Gastroesophageal sphincter (tissue), 4 donors: ENCODE data around the gene OTP. TPM values are rescaled to one million over a fixed set of nuclear protein-coding genes. Genes with fewer than 3 reads are reported as not detected.

Experiments used
- ATAC-seq: fragments of 150-250 bp; one replicate; pipeline ENCODE4 v1.9.1; 2016; ENCODE audit warnings: mild to moderate bottlenecking, moderate library complexity
- H3K27ac ChIP-seq, 4 donors: fragments of 200-600 bp; sonication (generic) in 3 of 4; 1 replicate in 3 of 4; 2 replicates in 1 of 4; pipeline ENCODE4 v1.5.1; 2016 to 2019
- H3K27me3 ChIP-seq: fragments of 200-600 bp; sonication (generic); one replicate; pipeline ENCODE4 v1.5.1; 2019
- H3K36me3 ChIP-seq, 2 donors: fragments of 200-600 bp; sonication (generic); one replicate each; pipeline ENCODE4 v1.5.1; 2019; ENCODE audit warnings: control low read depth in 1 of 2
- H3K4me1 ChIP-seq, 3 donors: fragments of 200-600 bp; sonication (generic); 1 replicate in 2 of 3; 2 replicates in 1 of 3; pipeline ENCODE4 v1.5.1; 2016 to 2019; ENCODE audit warnings: control low read depth in 2 of 3
- H3K4me3 ChIP-seq, 2 donors: fragments of 200-600 bp; sonication (generic); one replicate each; pipeline ENCODE4 v1.5.1; 2019; ENCODE audit warnings: mild to moderate bottlenecking in 1 of 2, moderate library complexity in 1 of 2
- H3K9me3 ChIP-seq, 3 donors: fragments of 200-600 bp; sonication (generic); one replicate each; pipeline ENCODE4 v1.5.1; 2017 to 2019; ENCODE audit warnings: control low read depth in 2 of 3
- EP300 ChIP-seq: sonication (generic); formaldehyde crosslinking; IDR thresholded peaks from one replicate; pipeline ENCODE4 v1.6.1; 2017; ENCODE audit warnings: antibody characterized with exemption, mild to moderate bottlenecking
- POLR2A ChIP-seq, 2 donors: fragments of 450-650 bp; IDR thresholded peaks; one replicate each; pipeline ENCODE4 v1.6.1; 2017; ENCODE audit warnings: antibody characterized with exemption in 2 of 2, mild to moderate bottlenecking in 2 of 2, moderate library complexity in 1 of 2
- POLR2AphosphoS5 ChIP-seq: sonication (generic); formaldehyde crosslinking; IDR thresholded peaks from one replicate; pipeline ENCODE4 v1.6.1; 2017; ENCODE audit warnings: antibody characterized with exemption
- WGBS, 2 donors: methylation state at CpG; one replicate each; pipeline ENCODE4 v1.1.5; 2018; ENCODE audit warnings: low coverage in 1 of 2; 5-methylcytosine and 5-hydroxymethylcytosine counted together
- total RNA-seq, 4 donors: library from RNA; depleted of rRNA; stranded (reverse); fragments of >200 nt; gene quantifications; one replicate each; pipeline ENCODE4 v1.1.0, GENCODE V29; 2016
- TF ChIP-seq, protein P1 (sequence below), 4 experiments: fragments of 200-600 bp in 2 of 4; fragments of 450-650 bp in 2 of 4; sonication (generic) in 1 of 4; IDR thresholded peaks; one replicate each; pipeline ENCODE4 v1.5.1; 2017 to 2019; ENCODE audit warnings: antibody characterized with exemption in 4 of 4, mild to moderate bottlenecking in 2 of 4, moderate library complexity in 2 of 4

OTP gene
- under 1 TPM in 1 of 4 donors, not detected in 3; 0.50 TPM for total RNA-seq

DNA sequence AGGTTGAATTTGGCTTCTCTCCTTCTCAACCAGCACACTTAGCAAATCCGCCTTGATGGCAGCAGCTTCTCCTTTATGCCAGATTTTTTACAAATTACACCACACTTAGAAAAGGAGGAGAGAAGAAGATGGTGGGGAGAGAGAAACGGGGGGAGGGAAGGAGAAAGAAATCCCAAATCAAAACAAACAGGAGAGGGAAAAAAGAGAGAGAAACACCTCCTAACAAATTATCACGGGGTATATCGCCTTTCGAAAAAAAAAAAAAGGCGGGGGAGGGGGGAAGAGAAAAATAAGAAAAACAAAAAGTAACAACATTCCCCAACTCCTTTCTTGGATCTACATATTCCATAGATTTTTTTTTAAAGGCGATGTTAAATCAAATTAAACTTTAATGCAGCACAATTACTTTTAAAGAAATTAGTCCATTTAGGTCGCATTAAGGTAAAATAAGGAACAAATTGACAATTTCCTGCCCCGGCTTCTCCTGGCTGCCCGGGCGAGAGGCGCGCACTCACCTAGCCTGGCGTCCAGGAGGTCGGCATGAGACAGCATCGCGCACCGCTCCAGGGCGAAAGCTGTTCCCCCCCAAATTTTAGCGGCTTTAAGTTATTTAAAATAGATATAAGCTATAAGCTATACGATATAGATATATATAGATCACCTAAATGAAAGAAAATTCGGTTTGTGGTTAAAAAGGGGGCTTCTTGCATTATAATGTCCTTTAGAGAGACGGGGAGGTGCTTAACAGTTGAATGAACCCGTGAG lies at the start of gene OTP:
OTP (minus strand) TSS at position 716 of the 765 bp plus-strand sequence; CDS start at position 552, 164 bp downstream.
- no peaks in the 10 kb centered on the region for H3K36me3 ChIP-seq

DNA sequence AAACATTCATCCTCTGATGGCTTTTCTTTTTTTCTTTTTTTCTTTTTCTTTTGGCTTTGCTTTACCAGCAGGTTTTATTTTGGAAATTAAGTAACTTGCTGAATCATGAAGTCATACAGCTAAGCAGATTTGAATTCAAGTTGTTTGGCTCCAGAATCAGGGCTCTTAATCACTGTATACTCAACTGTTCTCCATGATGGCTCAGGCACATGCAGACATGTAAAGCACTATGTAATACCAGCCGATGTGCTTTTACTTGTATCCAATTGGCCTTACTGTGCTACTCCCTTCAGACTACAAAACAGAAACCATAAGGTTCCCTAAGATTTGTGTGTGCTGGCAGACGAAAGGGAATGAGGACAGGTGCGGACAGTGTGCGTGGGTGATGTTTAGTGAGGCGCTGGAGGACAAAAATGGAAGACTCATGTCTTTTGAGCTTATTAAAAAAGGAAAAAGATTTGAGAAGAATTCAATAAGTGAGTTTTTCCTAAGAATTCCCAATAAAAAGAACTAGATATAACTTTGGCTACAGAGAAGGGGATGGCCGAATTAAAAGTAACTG lies 44.7 kb upstream of the OTP start:
- H3K4me1 ChIP-seq: no peaks in the 10 kb centered on the region
- TF ChIP-seq, protein P1, sequence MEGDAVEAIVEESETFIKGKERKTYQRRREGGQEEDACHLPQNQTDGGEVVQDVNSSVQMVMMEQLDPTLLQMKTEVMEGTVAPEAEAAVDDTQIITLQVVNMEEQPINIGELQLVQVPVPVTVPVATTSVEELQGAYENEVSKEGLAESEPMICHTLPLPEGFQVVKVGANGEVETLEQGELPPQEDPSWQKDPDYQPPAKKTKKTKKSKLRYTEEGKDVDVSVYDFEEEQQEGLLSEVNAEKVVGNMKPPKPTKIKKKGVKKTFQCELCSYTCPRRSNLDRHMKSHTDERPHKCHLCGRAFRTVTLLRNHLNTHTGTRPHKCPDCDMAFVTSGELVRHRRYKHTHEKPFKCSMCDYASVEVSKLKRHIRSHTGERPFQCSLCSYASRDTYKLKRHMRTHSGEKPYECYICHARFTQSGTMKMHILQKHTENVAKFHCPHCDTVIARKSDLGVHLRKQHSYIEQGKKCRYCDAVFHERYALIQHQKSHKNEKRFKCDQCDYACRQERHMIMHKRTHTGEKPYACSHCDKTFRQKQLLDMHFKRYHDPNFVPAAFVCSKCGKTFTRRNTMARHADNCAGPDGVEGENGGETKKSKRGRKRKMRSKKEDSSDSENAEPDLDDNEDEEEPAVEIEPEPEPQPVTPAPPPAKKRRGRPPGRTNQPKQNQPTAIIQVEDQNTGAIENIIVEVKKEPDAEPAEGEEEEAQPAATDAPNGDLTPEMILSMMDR (IDR thresholded peaks at IDR 0.05): no peak
- TF ChIP-seq POLR2AphosphoS5 (no peak), EP300 (no peak), POLR2A (IDR thresholded peaks at IDR 0.05) (no peak)
- no peak for ATAC-seq
- H3K27me3 ChIP-seq: no peaks in the 10 kb centered on the region
- no peak overlapping the region for H3K27ac ChIP-seq
- H3K9me3 ChIP-seq: no peaks in the 10 kb centered on the region
- WGBS, 2 donors: 84 to 87% methylated on average over 5 of the region's 6 CpGs
- no peak overlapping the region for H3K4me3 ChIP-seq
- H3K36me3 ChIP-seq: peaks cover 0 to 8% of the 10 kb centered on the region in 2 donors

More for the DNA sequence above, at the start of gene OTP:
- WGBS, 2 donors: 12 to 14% methylated on average over 20 to 23 of the region's 24 CpGs
- ATAC-seq: no peak
- H3K27ac ChIP-seq: no peak within 1 kb of the TSS
- H3K4me1 ChIP-seq: peaks cover 0 to 51% (median 18%) of the 10 kb centered on the region in 3 donors
- no peak within 1 kb of the TSS for H3K4me3 ChIP-seq
- H3K27me3 ChIP-seq: peaks cover 100% of the 10 kb centered on the region
- H3K9me3 ChIP-seq: no peaks in the 10 kb centered on the region
- TF ChIP-seq POLR2A (IDR thresholded peaks at IDR 0.05) (no peak), EP300 (no peak), POLR2AphosphoS5 (no peak)
- TF ChIP-seq, protein P1 (IDR thresholded peaks at IDR 0.05): no peak

DNA sequence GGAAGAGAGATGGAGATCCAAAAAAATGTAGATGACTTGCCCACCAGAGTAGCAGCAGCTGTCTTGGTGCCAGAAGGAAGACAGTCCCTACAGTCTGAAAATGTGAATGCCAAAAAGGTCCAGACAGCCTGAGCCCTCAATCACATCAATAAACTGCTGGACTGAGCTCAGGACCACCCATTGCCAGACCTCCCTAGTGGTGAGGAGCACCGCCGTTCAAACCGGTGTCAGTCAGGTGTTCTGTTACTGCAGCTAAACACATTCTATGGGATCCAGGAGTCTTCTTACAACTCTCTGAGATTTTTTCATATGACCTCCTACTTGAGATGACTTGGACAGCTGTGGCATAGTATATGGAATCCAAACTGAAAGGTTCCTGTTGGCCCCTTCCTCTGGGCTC lies 32.0 kb upstream of the OTP start:
- peaks cover 29% of the 10 kb centered on the region for H3K27me3 ChIP-seq
- H3K4me3 ChIP-seq: no peak overlapping the region
- H3K27ac ChIP-seq: no peak overlapping the region
- no peaks in the 10 kb centered on the region for H3K4me1 ChIP-seq
- no peak for TF ChIP-seq POLR2AphosphoS5
- TF ChIP-seq, protein P1 (IDR thresholded peaks at IDR 0.05): no peak
- no peaks in the 10 kb centered on the region for H3K36me3 ChIP-seq
- peaks cover 0 to 13% (median 0%) of the 10 kb centered on the region in 3 donors for H3K9me3 ChIP-seq
- 33% methylated on average over 2 of the region's 3 CpGs; no CpG with 5 or more reads in 1 of the 2 donors for WGBS, 2 donors
- no peak for ATAC-seq

DNA sequence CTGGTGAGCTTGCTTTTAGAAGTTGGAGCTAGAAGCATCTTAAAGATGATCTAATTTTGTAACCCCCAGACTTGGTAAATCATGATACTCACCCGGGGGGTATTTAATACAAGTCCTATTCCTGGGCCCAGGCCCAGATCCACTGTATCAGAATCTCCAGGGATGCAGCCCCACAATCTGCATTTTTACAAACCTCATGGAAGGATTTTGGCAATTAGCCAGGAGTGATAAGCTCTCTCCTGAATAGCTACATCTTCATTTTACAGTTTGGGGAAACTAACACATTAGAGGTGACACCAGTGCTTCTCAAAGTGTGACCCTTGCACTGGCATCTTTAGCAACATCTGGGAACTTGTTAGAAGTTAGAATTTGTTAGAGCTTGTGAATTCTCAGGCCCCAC lies 31.2 kb upstream of the OTP start:
- Histone ChIP-seq H3K4me3 (no peak overlapping the region), H3K27ac (no peak overlapping the region), H3K4me1 (no peaks in the 10 kb centered on the region), H3K9me3 (peaks cover 0 to 5% (median 0%) of the 10 kb centered on the region in 3 donors), H3K36me3 (no peaks in the 10 kb centered on the region), H3K27me3 (peaks cover 32% of the 10 kb centered on the region)
- WGBS, 2 donors: 71 to 86% methylated on average over 1 of the region's 1 CpG
- no peak for ATAC-seq
- no peak for TF ChIP-seq POLR2AphosphoS5
- TF ChIP-seq POLR2A (IDR thresholded peaks at IDR 0.05): no peak
- TF ChIP-seq, protein P1 (IDR thresholded peaks at IDR 0.05): no peak
- TF ChIP-seq EP300: no peak
